GM12875 (cell line): ENCODE measurements around the gene FNDC3B.

ENCODE experiments used
- H3K4me3 ChIP-seq: one replicate; pipeline ENCODE4 v1.5.1; 2011; ENCODE audit warnings: low read depth, low read length, control low read depth
- TF ChIP-seq, protein P1 (sequence below): IDR thresholded peaks from 2 replicates; pipeline ENCODE4 v1.5.1; 2011; ENCODE audit warnings: low read depth, mild to moderate bottlenecking, control low read depth, inconsistent platforms, low read length, moderate library complexity, borderline replicate concordance; ENCODE audit not compliant: insufficient read depth

Gene FNDC3B

DNA sequence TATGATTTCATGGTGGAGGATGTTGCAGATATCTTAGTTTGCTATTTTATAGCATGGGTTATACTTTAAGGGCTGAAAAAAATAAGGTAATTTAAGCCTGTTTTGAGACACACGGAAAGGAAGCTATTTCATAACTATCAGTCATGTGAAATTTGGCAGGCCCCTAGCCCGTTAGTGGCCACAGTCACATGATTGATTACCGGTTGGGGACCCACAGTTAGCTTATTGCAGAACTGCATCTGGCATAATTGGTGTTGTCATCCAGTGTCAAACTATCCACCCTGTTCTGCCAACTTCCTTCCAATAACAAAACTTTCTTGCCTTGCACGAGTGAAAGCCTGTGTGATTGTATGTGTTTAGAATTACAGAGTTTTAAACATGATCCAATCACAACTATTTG is 35.2 kb downstream of the FNDC3B start:
- TF ChIP-seq, protein P1, sequence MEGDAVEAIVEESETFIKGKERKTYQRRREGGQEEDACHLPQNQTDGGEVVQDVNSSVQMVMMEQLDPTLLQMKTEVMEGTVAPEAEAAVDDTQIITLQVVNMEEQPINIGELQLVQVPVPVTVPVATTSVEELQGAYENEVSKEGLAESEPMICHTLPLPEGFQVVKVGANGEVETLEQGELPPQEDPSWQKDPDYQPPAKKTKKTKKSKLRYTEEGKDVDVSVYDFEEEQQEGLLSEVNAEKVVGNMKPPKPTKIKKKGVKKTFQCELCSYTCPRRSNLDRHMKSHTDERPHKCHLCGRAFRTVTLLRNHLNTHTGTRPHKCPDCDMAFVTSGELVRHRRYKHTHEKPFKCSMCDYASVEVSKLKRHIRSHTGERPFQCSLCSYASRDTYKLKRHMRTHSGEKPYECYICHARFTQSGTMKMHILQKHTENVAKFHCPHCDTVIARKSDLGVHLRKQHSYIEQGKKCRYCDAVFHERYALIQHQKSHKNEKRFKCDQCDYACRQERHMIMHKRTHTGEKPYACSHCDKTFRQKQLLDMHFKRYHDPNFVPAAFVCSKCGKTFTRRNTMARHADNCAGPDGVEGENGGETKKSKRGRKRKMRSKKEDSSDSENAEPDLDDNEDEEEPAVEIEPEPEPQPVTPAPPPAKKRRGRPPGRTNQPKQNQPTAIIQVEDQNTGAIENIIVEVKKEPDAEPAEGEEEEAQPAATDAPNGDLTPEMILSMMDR: no peak
- H3K4me3 ChIP-seq: no peak overlapping the region

DNA sequence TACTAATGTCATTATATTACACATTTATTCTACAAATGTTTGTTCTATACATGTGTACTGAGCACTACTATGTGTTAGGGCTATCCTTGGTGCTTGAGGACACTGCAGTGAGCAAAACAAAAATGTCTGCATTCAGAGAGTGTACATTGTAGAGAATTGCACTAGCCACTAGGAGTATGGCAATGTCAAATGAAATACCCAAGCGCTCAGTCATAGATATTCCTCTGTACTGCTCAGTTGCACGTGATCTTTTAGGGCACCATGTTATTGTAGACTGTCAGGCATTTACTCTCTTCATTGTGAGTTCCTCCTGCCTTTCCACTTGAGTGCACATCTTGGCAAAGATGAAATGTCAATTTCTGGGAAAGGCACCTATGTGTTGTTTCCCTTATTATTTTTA is 36.8 kb downstream of the FNDC3B start:
- no peak overlapping the region for H3K4me3 ChIP-seq

DNA sequence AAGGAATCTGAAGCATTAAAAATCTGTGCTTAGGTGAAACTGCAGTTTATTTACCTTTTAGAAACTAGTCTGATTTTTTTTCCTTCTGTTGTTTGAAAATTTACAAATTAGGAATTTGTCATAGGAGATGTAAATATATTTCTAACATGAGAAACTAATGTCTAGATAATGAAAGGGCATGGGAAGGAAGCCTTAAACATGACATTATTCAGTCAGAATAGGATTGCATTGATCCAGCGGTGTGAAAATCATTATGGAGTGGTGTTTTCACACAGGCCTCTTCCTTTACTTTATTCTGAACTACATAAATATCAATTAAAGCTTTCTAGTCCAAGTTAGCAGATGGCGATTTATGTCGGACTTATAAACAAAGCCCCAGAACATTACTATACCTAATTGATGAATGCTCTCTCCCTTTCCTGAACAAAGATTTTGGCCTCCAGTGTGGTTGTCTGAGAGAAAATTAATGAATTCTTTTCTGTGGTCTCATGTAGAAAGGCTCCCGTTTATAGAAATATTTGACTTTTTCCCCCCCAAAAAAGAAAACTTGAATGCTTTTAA is 37.9 kb downstream of the FNDC3B start:
- H3K4me3 ChIP-seq: no peak overlapping the region
- TF ChIP-seq, protein P1: no peak

More for the DNA sequence above, 36.8 kb downstream of the FNDC3B start:
- TF ChIP-seq, protein P1: no peak

DNA sequence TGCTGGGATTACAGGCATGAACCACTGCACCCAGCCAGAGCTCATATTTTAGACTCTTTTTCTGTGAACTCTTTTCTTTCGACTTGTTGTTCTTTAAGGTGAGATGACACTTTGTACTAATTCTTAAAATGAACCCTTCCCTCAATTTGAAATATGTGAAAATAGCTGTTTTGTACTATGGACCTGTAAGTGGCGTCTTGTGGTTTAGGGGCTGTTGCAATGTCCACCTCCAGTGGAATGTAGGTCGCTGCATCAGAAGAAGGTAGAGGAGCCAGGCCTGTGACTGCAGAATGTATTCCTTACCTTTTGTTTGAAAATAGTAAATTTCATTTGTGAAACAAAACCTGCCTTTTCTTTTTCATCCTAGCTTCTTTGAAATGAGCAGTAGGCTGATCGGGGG is 38.9 kb downstream of the FNDC3B start:
- TF ChIP-seq, protein P1: no peak

DNA sequence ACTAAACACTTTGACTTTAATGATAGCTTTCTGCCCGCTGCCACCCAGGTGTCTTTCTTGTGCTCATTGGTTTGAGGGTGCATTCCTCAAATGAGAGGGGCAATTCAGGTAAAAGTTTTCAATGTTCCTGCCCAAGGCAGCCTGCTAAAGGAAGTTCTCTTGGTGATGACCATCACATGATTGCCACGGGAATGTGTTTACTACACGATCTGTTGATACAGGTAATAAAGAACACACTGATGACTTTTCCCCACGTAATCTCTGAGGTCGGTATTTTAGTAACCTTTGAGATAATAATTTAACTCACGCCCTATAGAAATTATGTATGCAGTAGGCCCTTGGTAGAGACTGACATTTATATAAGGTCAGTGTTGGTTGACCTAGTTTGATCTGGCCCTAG is 39.3 kb downstream of the FNDC3B start:
- no peak overlapping the region for H3K4me3 ChIP-seq
- TF ChIP-seq, protein P1: no peak

More for the DNA sequence above, 38.9 kb downstream of the FNDC3B start:
- no peak overlapping the region for H3K4me3 ChIP-seq

DNA sequence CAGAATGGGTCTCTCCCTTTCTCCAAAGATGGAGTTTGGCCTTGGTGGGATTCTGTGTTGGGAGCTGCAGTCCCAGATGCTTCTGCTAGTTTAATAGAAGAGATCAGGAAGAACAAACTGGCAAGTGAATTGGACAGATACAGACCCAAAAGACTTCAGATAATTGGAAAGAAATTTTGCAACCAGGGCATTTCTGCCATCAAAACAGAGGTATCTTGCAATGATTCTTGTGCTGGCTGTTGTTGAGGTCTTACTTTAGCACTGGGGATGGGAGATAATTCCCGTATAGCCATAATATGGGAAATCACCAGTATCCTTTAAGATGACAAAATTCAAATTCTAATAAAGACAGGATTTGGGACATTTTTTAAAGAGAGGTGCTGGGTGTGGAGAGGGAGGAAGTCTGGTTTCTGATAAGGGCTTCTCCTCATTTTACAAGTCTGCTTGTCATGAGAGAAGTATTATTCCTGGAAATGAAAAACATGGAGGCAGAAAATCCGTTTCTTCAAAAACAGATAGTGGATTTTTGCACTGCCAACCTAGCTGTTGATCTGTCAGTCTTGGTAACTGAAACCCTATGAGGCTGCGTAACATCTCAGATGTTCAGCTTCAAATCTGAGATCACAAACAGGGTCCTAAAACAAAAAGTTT is 40.1 kb downstream of the FNDC3B start:
- TF ChIP-seq, protein P1: no peak

DNA sequence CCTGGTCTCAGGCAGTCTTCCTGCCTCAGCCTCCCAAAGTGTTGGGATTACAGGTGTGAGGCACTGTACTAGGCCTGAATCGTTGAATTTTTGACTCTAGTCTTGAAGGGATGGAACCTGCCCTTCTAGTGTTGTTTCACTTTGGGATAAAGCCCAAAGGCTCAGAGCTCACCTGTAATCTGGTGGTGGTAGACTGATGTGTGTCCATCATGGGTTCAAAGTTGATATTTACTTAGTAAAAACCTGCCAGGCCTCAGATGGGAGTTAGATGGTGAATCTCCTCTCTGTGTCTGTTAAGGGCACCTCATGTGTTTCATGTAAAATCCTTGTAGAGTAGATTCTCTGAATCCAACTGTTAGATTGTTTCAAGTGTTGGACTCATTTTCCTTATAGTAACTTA is 41.1 kb downstream of the FNDC3B start:
- no peak overlapping the region for H3K4me3 ChIP-seq
- TF ChIP-seq, protein P1: no peak

More for the DNA sequence above, 40.1 kb downstream of the FNDC3B start:
- no peak overlapping the region for H3K4me3 ChIP-seq
